Uterus (tissue), 2 donors: ENCODE data around the gene ICAM5.

Source experiments
- CTCF ChIP-seq, 4 experiments: fragments of 200-600 bp in 2 of 4; fragments of 450-650 bp in 2 of 4; sonication (generic) in 2 of 4; IDR thresholded peaks; one replicate each; pipeline ENCODE4 v1.5.1; 2016 to 2019; ENCODE audit warnings: antibody characterized with exemption in 4 of 4, mild to moderate bottlenecking in 2 of 4, moderate library complexity in 1 of 4
- POLR2A ChIP-seq, 2 donors: fragments of 450-650 bp; IDR thresholded peaks; one replicate each; pipeline ENCODE4 v1.6.1; 2016; ENCODE audit warnings: antibody characterized with exemption in 2 of 2, mild to moderate bottlenecking in 1 of 2, moderate library complexity in 1 of 2

GRCh38 chr19:10256970-10257615 lies 32.7 kb upstream of the ICAM5 start:
- TF ChIP-seq POLR2A (IDR thresholded peaks at IDR 0.05) (no peak), CTCF (IDR thresholded peaks at IDR 0.05) (no peak)
